Breast epithelium (tissue), 4 donors: ENCODE data around the gene HMOX2. TPM values are rescaled to one million over a fixed set of nuclear protein-coding genes. Genes with fewer than 3 reads are reported as not detected.

ENCODE experiments used
- DNase-seq, 2 donors: peaks; one replicate each; pipeline ENCODE4 v3.0.0-alpha.2; 2019; ENCODE audit warnings: low spot score in 2 of 2
- H3K27ac ChIP-seq, 2 donors: fragments of 200-600 bp; sonication (generic) in 1 of 2; one replicate each; pipeline ENCODE4 v1.5.1; 2016 to 2019; ENCODE audit warnings: mild to moderate bottlenecking in 1 of 2
- H3K27me3 ChIP-seq, 2 donors: fragments of 200-600 bp; sonication (generic) in 1 of 2; one replicate each; pipeline versions ENCODE4 v1.5.1 to v1.6.0; 2017 to 2019; ENCODE audit warnings: control low read depth in 1 of 2, mild to moderate bottlenecking in 1 of 2
- H3K36me3 ChIP-seq: fragments of 200-600 bp; one replicate; pipeline ENCODE4 v1.5.1; 2019
- H3K4me1 ChIP-seq, 2 donors: fragments of 200-600 bp; sonication (generic); one replicate each; pipeline ENCODE4 v1.5.1; 2016 to 2019; ENCODE audit warnings: control low read depth in 1 of 2
- H3K4me3 ChIP-seq, 3 donors: fragments of 200-600 bp; sonication (generic); 1 replicate in 2 of 3; 2 replicates in 1 of 3; pipeline ENCODE4 v1.5.1; 2016 to 2019; ENCODE audit warnings: mild to moderate bottlenecking in 3 of 3, moderate library complexity in 2 of 3
- H3K9me3 ChIP-seq, 2 donors: fragments of 200-600 bp; sonication (generic) in 1 of 2; one replicate each; pipeline ENCODE4 v1.5.1; 2016 to 2019; ENCODE audit warnings: control low read depth in 1 of 2
- CTCF ChIP-seq, 3 donors: fragments of 450-650 bp; IDR thresholded peaks; one replicate each; pipeline ENCODE4 v1.5.1; 2016 to 2017; ENCODE audit warnings: antibody characterized with exemption in 3 of 3, mild to moderate bottlenecking in 3 of 3, moderate library complexity in 3 of 3
- POLR2A ChIP-seq: fragments of 450-650 bp; IDR thresholded peaks from one replicate; pipeline ENCODE4 v1.6.1; 2016; ENCODE audit warnings: antibody characterized with exemption, mild to moderate bottlenecking, moderate library complexity
- POLR2AphosphoS5 ChIP-seq, 3 donors: sonication (generic); formaldehyde crosslinking; IDR thresholded peaks; one replicate each; pipeline ENCODE4 v1.6.1; 2017; ENCODE audit warnings: antibody characterized with exemption in 3 of 3
- intact Hi-C: fragments of 100-400 bp; cut with DNase I; formaldehyde crosslinking; loops from one replicate; pipeline ENCODE4 v1.15.1; 2023; ENCODE audit warnings: low total_unique reads
- total RNA-seq, 3 donors: library from RNA; depleted of rRNA; stranded (reverse); fragments of >200 nt; gene quantifications; one replicate each; pipeline ENCODE4 v1.1.0, GENCODE V29; 2016

Gene HMOX2
- total RNA-seq, 3 donors from 2014 or later = 53.6 to 87.7 (median 65.9) TPM

- H3K36me3 ChIP-seq = no peaks in the 10 kb centered on the region
- H3K4me3 ChIP-seq = no peak overlapping the region
These were observed 68.3 kb downstream of the HMOX2 start for GRCh38 chr16:4544473-4544872.

GRCh38 chr16:4548124-4548523, 71.9 kb downstream of the HMOX2 start:
- DNase-seq = no peak

More at GRCh38 chr16:4544473-4544872, 68.3 kb downstream of the HMOX2 start:
- H3K4me1 ChIP-seq = no peaks in the 10 kb centered on the region
- peaks cover 0 to 5% of the 10 kb centered on the region in 2 donors for H3K9me3 ChIP-seq
- TF ChIP-seq CTCF (IDR thresholded peaks at IDR 0.05) (no peak), POLR2A (no peak), POLR2AphosphoS5 (IDR thresholded peaks at IDR 0.05) (no peak)
- H3K27me3 ChIP-seq = no peaks in the 10 kb centered on the region
- no peak overlapping the region for H3K27ac ChIP-seq
- no peak for DNase-seq
- intact Hi-C loops = no loop called here

GRCh38 chr16:4550591-4550990, 74.4 kb downstream of the HMOX2 start:
- intact Hi-C loops = no loop called here
- no peak for DNase-seq
- Histone ChIP-seq H3K27ac (no peak overlapping the region), H3K36me3 (no peaks in the 10 kb centered on the region), H3K4me1 (no peaks in the 10 kb centered on the region), H3K9me3 (no peaks in the 10 kb centered on the region), H3K27me3 (no peaks in the 10 kb centered on the region), H3K4me3 (no peak overlapping the region)
- TF ChIP-seq CTCF (IDR thresholded peaks at IDR 0.05) (no peak), POLR2AphosphoS5 (IDR thresholded peaks at IDR 0.05) (no peak), POLR2A (no peak)

More at GRCh38 chr16:4548124-4548523, 71.9 kb downstream of the HMOX2 start:
- Histone ChIP-seq H3K4me3 (no peak overlapping the region), H3K27me3 (no peaks in the 10 kb centered on the region), H3K36me3 (no peaks in the 10 kb centered on the region), H3K27ac (no peak overlapping the region), H3K9me3 (no peaks in the 10 kb centered on the region), H3K4me1 (no peaks in the 10 kb centered on the region)
- no peak for TF ChIP-seq POLR2A
- no peak for TF ChIP-seq CTCF (IDR thresholded peaks at IDR 0.05)
- intact Hi-C loops = no loop called here

- H3K4me1 ChIP-seq = no peaks in the 10 kb centered on the region
- H3K27ac ChIP-seq = no peak overlapping the region
- TF ChIP-seq CTCF (IDR thresholded peaks at IDR 0.05) (no peak), POLR2AphosphoS5 (IDR thresholded peaks at IDR 0.05) (no peak), POLR2A (no peak)
- no peaks in the 10 kb centered on the region for H3K9me3 ChIP-seq
- intact Hi-C loops = no loop called here
- no peaks in the 10 kb centered on the region for H3K27me3 ChIP-seq
- H3K4me3 ChIP-seq = no peak overlapping the region
- no peak for DNase-seq
- no peaks in the 10 kb centered on the region for H3K36me3 ChIP-seq
These were observed 76.3 kb downstream of the HMOX2 start for GRCh38 chr16:4552541-4552940.

GRCh38 chr16:4556112-4556511, 79.9 kb downstream of the HMOX2 start, which contains the start of gene C16orf96:
TSS of gene C16orf96 (plus strand) at chr16:4556340. CDS start at chr16:4556490, 150 bp downstream.
- no peaks in the 10 kb centered on the region for H3K27me3 ChIP-seq
- no peaks in the 10 kb centered on the region for H3K36me3 ChIP-seq
- no peak within 1 kb of the TSS for H3K4me3 ChIP-seq
- no peak for DNase-seq
- no peak within 1 kb of the TSS for H3K27ac ChIP-seq
- TF ChIP-seq POLR2A = no peak
- no peak for TF ChIP-seq POLR2AphosphoS5 (IDR thresholded peaks at IDR 0.05)
- TF ChIP-seq CTCF (IDR thresholded peaks at IDR 0.05) = no peak
- no peaks in the 10 kb centered on the region for H3K9me3 ChIP-seq
- intact Hi-C loops = no loop called here
- H3K4me1 ChIP-seq = no peaks in the 10 kb centered on the region
